HL-60 (cell line): ENCODE results near the gene CUL4A.

ENCODE experiments used
- CTCF ChIP-seq: IDR thresholded peaks from one replicate; pipeline ENCODE4 v1.5.1; 2011; ENCODE audit warnings: low read length, control low read depth, inconsistent platforms; ENCODE audit not compliant: insufficient read depth
- POLR2AphosphoS5 ChIP-seq: IDR thresholded peaks from 2 replicates; pipeline ENCODE4 v1.6.1; 2012; ENCODE audit warnings: low read depth

GRCh38 chr13:113219256-113219940, 10.0 kb downstream of the CUL4A start:
- TF ChIP-seq CTCF (no peak), POLR2AphosphoS5 (no peak)
